Diencephalon (tissue), 1 donor: ENCODE measurements around the gene NFKBIA. TPM values are rescaled to one million over a fixed set of nuclear protein-coding genes. Genes with fewer than 3 reads are reported as not detected.

Experiments used
- total RNA-seq: library from RNA; depleted of rRNA; stranded (reverse); fragments of >200 nt; gene quantifications from one replicate; pipeline ENCODE4 v1.2.3, GENCODE V29; 2014

The NFKBIA gene, protein sequence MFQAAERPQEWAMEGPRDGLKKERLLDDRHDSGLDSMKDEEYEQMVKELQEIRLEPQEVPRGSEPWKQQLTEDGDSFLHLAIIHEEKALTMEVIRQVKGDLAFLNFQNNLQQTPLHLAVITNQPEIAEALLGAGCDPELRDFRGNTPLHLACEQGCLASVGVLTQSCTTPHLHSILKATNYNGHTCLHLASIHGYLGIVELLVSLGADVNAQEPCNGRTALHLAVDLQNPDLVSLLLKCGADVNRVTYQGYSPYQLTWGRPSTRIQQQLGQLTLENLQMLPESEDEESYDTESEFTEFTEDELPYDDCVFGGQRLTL
- 42.9 TPM for total RNA-seq

DNA sequence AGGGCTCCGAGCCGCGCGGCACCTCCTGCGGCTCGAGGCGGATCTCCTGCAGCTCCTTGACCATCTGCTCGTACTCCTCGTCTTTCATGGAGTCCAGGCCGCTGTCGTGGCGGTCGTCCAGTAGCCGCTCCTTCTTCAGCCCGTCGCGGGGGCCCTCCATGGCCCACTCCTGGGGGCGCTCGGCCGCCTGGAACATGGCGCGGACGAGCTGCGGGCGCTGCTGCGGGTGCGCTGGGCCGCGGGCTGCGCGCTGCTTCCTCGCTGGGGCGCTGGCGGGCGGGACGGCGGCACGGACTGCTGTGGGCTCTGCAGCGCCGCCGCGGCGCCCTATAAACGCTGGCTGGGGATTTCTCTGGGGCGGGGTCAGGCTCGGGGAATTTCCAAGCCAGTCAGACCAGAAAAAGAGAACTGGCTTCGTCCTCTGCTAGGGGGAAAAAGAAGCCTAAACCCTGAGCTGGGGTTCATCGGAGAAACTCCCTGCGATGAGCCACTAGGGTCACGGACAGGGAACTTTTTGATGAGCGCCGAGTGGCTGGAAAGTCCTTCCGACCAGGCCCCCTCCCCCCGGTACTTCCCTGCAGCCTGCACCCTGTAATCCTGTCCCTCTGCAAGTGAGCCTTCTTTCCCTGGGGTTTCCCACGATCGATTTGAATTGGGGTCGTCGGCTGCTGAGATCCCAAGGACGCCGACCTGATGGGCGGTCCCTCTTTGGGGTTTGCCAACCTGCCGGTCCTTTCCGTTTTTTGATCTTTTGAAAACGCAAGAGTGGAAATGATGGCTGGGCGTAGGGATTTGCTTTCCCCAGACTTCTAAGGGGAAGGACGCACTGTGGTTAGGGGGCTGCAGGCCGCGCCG is at the start of gene NFKBIA:
Gene NFKBIA, minus strand, starts transcription at position 301 of the 855 bp plus-strand sequence. Its CDS starts 105 bp downstream, at position 196.

Other genes starting within 250 kb of the NFKBIA start
- gene PSMA6, start 112.4 kb downstream of the NFKBIA start, total RNA-seq: 163 TPM
- gene INSM2, start 129.4 kb upstream of the NFKBIA start, total RNA-seq: 2.3 TPM